Calu3 (cell line): ENCODE data around the gene SMPX. TPM values are rescaled to one million over a fixed set of nuclear protein-coding genes. Genes with fewer than 3 reads are reported as not detected.
A peak's percentile ranks its signal among the peaks of the same experiment; 100 is the strongest.

ENCODE experiments used
- BruUV-seq: library from RNA; stranded (reverse); fragments of 400-500 nt; replicated peaks from 2 replicates; lab custom pipeline; 2021; lab: Mats Ljungman, UMichigan
- CTCF ChIA-PET: fragments of 300-600 bp; sonication (Branson Sonifier 250); formaldehyde crosslinking; loops from one replicate; lab custom pipeline; 2022; ENCODE audit warnings: antibody characterized with exemption; lab: Charles Lee
- DNase-seq: peaks from one replicate; pipeline ENCODE4 v3.0.0; 2022
- H3K27ac Mint-ChIP-seq: one replicate; pipeline ENCODE4 v1.8.0; 2022; ENCODE audit warnings: mixed read lengths; ENCODE audit not compliant: unreplicated experiment
- H3K27me3 Mint-ChIP-seq: one replicate; pipeline ENCODE4 v1.8.0; 2022; ENCODE audit warnings: mixed read lengths; ENCODE audit not compliant: unreplicated experiment
- H3K36me3 Mint-ChIP-seq: one replicate; pipeline ENCODE4 v1.8.0; 2022; ENCODE audit warnings: mild to moderate bottlenecking, moderate library complexity, mixed read lengths; ENCODE audit not compliant: insufficient read depth, unreplicated experiment
- H3K4me1 Mint-ChIP-seq: one replicate; pipeline ENCODE4 v1.8.0; 2022; ENCODE audit warnings: mild to moderate bottlenecking, low read depth, mixed read lengths; ENCODE audit not compliant: unreplicated experiment
- H3K4me3 Mint-ChIP-seq: one replicate; pipeline ENCODE4 v1.8.0; 2022; ENCODE audit warnings: mild to moderate bottlenecking, low read depth, moderate library complexity, mixed read lengths; ENCODE audit not compliant: unreplicated experiment
- H3K9me3 Mint-ChIP-seq: one replicate; pipeline ENCODE4 v1.8.0; 2022; ENCODE audit warnings: low read depth, mixed read lengths; ENCODE audit not compliant: unreplicated experiment
- intact Hi-C: fragments of 100-400 bp; cut with micrococcal nuclease; formaldehyde crosslinking; loops from one replicate; pipeline ENCODE4 v1.10.0; 2022; ENCODE audit not compliant: unreplicated experiment
- total RNA-seq: library from RNA; stranded (reverse); gene quantifications from 2 replicates; pipeline ENCODE4 v1.2.3, GENCODE V29; 2022
- TF ChIP-seq, protein P1 (sequence below): fragments of 200-600 bp; IDR thresholded peaks from one replicate; pipeline ENCODE4 v1.8.0; 2022; ENCODE audit warnings: antibody characterized with exemption; ENCODE audit not compliant: unreplicated experiment

The SMPX gene
- total RNA-seq, 1 experiment from 2014 or later = not detected

DNA sequence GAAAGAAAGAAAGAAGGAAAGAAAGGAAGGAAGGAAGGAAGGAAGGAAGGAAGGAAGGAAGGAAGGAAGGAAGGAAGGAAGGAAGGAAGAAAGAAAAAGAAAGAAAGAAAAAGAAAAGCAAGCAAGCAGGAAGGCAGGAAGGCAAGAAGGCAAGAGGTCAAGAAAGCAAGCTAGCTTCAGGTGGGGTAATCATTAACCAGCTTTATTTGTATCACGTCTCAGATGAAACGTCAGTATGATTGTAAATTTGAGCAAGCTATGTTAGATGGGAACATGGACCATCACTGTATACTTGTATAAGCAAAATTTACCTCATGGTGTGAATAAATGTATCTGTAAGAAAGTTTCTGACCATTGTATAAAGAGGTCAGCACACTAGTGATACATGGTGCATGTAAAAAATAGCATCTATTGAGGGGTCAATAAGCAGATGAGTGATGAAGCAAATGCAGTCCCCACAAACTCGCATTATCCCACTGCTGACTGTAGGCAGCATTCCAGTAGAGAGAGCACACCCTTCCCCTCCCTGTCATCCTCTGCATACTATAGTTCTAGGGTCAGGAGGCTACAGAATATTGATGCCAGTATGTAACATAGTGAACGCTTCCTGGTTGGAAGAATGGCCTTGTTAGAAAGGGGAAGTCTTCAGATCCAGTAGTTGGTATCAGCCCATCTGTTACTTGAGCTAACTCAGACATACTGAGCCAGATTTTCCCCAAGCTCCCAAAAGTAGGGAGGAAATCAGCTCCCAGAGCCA is 83.3 kb downstream of the SMPX start:
- H3K36me3 Mint-ChIP-seq = peaks cover 8% of the 10 kb centered on the region
- no peaks in the 10 kb centered on the region for H3K27me3 Mint-ChIP-seq
- TF ChIP-seq, protein P1, sequence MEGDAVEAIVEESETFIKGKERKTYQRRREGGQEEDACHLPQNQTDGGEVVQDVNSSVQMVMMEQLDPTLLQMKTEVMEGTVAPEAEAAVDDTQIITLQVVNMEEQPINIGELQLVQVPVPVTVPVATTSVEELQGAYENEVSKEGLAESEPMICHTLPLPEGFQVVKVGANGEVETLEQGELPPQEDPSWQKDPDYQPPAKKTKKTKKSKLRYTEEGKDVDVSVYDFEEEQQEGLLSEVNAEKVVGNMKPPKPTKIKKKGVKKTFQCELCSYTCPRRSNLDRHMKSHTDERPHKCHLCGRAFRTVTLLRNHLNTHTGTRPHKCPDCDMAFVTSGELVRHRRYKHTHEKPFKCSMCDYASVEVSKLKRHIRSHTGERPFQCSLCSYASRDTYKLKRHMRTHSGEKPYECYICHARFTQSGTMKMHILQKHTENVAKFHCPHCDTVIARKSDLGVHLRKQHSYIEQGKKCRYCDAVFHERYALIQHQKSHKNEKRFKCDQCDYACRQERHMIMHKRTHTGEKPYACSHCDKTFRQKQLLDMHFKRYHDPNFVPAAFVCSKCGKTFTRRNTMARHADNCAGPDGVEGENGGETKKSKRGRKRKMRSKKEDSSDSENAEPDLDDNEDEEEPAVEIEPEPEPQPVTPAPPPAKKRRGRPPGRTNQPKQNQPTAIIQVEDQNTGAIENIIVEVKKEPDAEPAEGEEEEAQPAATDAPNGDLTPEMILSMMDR = no peak
- H3K27ac Mint-ChIP-seq = peak overlapping the region; percentile 70
- no peak for DNase-seq
- intact Hi-C loops = no loop called here
- CTCF ChIA-PET = no interaction called here
- no peaks in the 10 kb centered on the region for H3K9me3 Mint-ChIP-seq
- no TSS peak for BruUV-seq
- peak overlapping the region; percentile 26 for H3K4me3 Mint-ChIP-seq
- H3K4me1 Mint-ChIP-seq = peaks cover 41% of the 10 kb centered on the region

- TF ChIP-seq, protein P1 = no peak
- CTCF ChIA-PET = no interaction called here
- H3K9me3 Mint-ChIP-seq = no peaks in the 10 kb centered on the region
- no peak overlapping the region for H3K27ac Mint-ChIP-seq
- intact Hi-C loops = no loop called here
- DNase-seq = no peak
- no peaks in the 10 kb centered on the region for H3K36me3 Mint-ChIP-seq
- H3K4me3 Mint-ChIP-seq = no peak overlapping the region
- H3K27me3 Mint-ChIP-seq = no peaks in the 10 kb centered on the region
- no TSS peak for BruUV-seq
- peaks cover 25% of the 10 kb centered on the region for H3K4me1 Mint-ChIP-seq
Observed at GRCh38 chrX:21666679-21667078, 91.2 kb downstream of the SMPX start.

DNA sequence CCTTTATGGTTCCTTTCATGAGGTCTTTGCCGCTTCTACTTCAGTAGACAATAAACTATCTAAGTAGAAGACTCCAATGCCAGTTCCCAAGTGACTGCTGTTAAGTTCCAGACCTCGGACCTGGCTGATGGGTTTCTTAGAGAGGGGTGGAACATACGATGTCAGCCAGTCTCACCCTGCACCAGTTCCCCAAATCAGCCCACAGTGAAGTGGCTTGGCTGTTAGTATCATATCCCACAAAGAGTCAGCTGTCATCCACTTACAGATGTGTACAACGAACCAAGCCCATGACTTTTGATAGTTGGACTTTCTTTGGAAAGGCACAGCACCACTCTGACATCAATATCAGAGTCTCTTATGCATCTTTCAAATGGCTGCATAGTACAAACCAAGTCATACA is 91.7 kb downstream of the SMPX start:
- H3K27me3 Mint-ChIP-seq = no peaks in the 10 kb centered on the region
- intact Hi-C loops = no loop called here
- CTCF ChIA-PET = no interaction called here
- TF ChIP-seq, protein P1 = no peak
- peaks cover 27% of the 10 kb centered on the region for H3K4me1 Mint-ChIP-seq
- no TSS peak for BruUV-seq
- no peaks in the 10 kb centered on the region for H3K9me3 Mint-ChIP-seq
- DNase-seq = no peak
- H3K36me3 Mint-ChIP-seq = no peaks in the 10 kb centered on the region
- no peak overlapping the region for H3K27ac Mint-ChIP-seq
- H3K4me3 Mint-ChIP-seq = no peak overlapping the region

- CTCF ChIA-PET = no interaction called here
- TF ChIP-seq, protein P1 = no peak
- Mint-ChIP-seq H3K27me3 (no peaks in the 10 kb centered on the region), H3K27ac (no peak overlapping the region), H3K36me3 (no peaks in the 10 kb centered on the region), H3K4me3 (no peak overlapping the region), H3K9me3 (no peaks in the 10 kb centered on the region), H3K4me1 (peaks cover 20% of the 10 kb centered on the region)
- no peak for DNase-seq
- no TSS peak for BruUV-seq
- intact Hi-C loops = no loop called here
Observed at GRCh38 chrX:21662761-21663160, 95.2 kb downstream of the SMPX start.
